Urinary bladder (tissue), 4 donors: ENCODE data around the gene ZC3H14. TPM values are rescaled to one million over a fixed set of nuclear protein-coding genes. Genes with fewer than 3 reads are reported as not detected.

Experiments
- DNase-seq: peaks from one replicate; pipeline ENCODE4 v3.0.0-alpha.2; 2015; ENCODE audit errors: extremely low spot score
- H3K27ac ChIP-seq: one replicate; pipeline ENCODE4 v1.5.1; 2013; ENCODE audit warnings: low read depth, mild to moderate bottlenecking, moderate library complexity
- H3K36me3 ChIP-seq: one replicate; pipeline ENCODE4 v1.6.1; 2013; ENCODE audit warnings: mild to moderate bottlenecking, moderate library complexity; ENCODE audit not compliant: insufficient read depth
- H3K4me1 ChIP-seq: one replicate; pipeline ENCODE4 v1.6.1; 2013; ENCODE audit warnings: mild to moderate bottlenecking, moderate library complexity; ENCODE audit not compliant: insufficient read depth
- H3K4me3 ChIP-seq: one replicate; pipeline ENCODE4 v1.5.1; 2013; ENCODE audit warnings: low read depth, low read length
- WGBS: extraction: QIAGEN DNeasy Blood & Tissue Kit; methylation state at CpG from one replicate; pipeline ENCODE4 v1.1.7; 2013; 5-methylcytosine and 5-hydroxymethylcytosine counted together
- polyA plus RNA-seq: library from polyadenylated mRNA; stranded (reverse); fragments of 200-250 nt; gene quantifications from one replicate; pipeline ENCODE4 v1.2.3, GENCODE V29; 2013
- total RNA-seq: library from RNA; depleted of rRNA; stranded (reverse); fragments of >200 nt; gene quantifications from one replicate; pipeline ENCODE4 v1.2.3, GENCODE V29; 2014
- donor health status: healthy with polysubstance abuse.
- donor health status: healthy.

Gene ZC3H14
- total and polyA plus RNA-seq, 2 donors: 33.8 to 66.4 TPM

- no peaks in the 10 kb centered on the region for H3K4me1 ChIP-seq
- no peak overlapping the region for H3K27ac ChIP-seq
- no peak for DNase-seq
- H3K4me3 ChIP-seq: no peak overlapping the region
- H3K36me3 ChIP-seq: no peaks in the 10 kb centered on the region
- 86% methylated on average over 10 of the region's 10 CpGs for WGBS
These were observed 37.1 kb downstream of the ZC3H14 start for GRCh38 chr14:88599761-88600439.

GRCh38 chr14:88604212-88604611, 41.4 kb downstream of the ZC3H14 start:
- Histone ChIP-seq H3K36me3 (peaks cover 8% of the 10 kb centered on the region), H3K27ac (no peak overlapping the region), H3K4me1 (no peaks in the 10 kb centered on the region), H3K4me3 (no peak overlapping the region)
- no peak for DNase-seq

GRCh38 chr14:88605594-88605993, 42.8 kb downstream of the ZC3H14 start:
- no peak overlapping the region for H3K27ac ChIP-seq
- H3K4me3 ChIP-seq: no peak overlapping the region
- H3K4me1 ChIP-seq: no peaks in the 10 kb centered on the region
- H3K36me3 ChIP-seq: peaks cover 8% of the 10 kb centered on the region
- DNase-seq: no peak
- WGBS: 81% methylated on average over 2 of the region's 2 CpGs

- Histone ChIP-seq H3K36me3 (peaks cover 12% of the 10 kb centered on the region), H3K27ac (no peak overlapping the region)
These were observed 45.0 kb downstream of the ZC3H14 start for GRCh38 chr14:88607829-88608228.

GRCh38 chr14:88611878-88612277, 49.0 kb downstream of the ZC3H14 start:
- Histone ChIP-seq H3K27ac (no peak overlapping the region), H3K4me3 (no peak overlapping the region), H3K36me3 (peaks cover 13% of the 10 kb centered on the region), H3K4me1 (no peaks in the 10 kb centered on the region)
- no peak for DNase-seq
- WGBS: 58% methylated on average over 1 of the region's 1 CpG

More at GRCh38 chr14:88607829-88608228, 45.0 kb downstream of the ZC3H14 start:
- no peak for DNase-seq
- Histone ChIP-seq H3K4me1 (no peaks in the 10 kb centered on the region), H3K4me3 (no peak overlapping the region)

- Histone ChIP-seq H3K27ac (no peak overlapping the region), H3K4me1 (no peaks in the 10 kb centered on the region), H3K4me3 (no peak overlapping the region), H3K36me3 (peaks cover 8% of the 10 kb centered on the region)
- DNase-seq: no peak
- WGBS: 83% methylated on average over 4 of the region's 4 CpGs
These were observed 50.1 kb downstream of the ZC3H14 start for GRCh38 chr14:88612981-88613380.

GRCh38 chr14:88613552-88614010, 50.7 kb downstream of the ZC3H14 start:
- Histone ChIP-seq H3K27ac (no peak overlapping the region), H3K36me3 (peaks cover 7% of the 10 kb centered on the region), H3K4me3 (no peak overlapping the region), H3K4me1 (no peaks in the 10 kb centered on the region)
- 70% methylated on average over 5 of the region's 5 CpGs for WGBS
- DNase-seq: no peak

GRCh38 chr14:88614218-88614907, 51.5 kb downstream of the ZC3H14 start:
- no peak overlapping the region for H3K27ac ChIP-seq
- DNase-seq: no peak
- no peak overlapping the region for H3K4me3 ChIP-seq
- 73% methylated on average over 3 of the region's 3 CpGs for WGBS
- H3K4me1 ChIP-seq: no peaks in the 10 kb centered on the region
- H3K36me3 ChIP-seq: peaks cover 7% of the 10 kb centered on the region

GRCh38 chr14:88616697-88617096, 53.9 kb downstream of the ZC3H14 start:
- no peak for DNase-seq
- Histone ChIP-seq H3K36me3 (peaks cover 4% of the 10 kb centered on the region), H3K4me1 (no peaks in the 10 kb centered on the region), H3K4me3 (no peak overlapping the region), H3K27ac (no peak overlapping the region)
- 92% methylated on average over 1 of the region's 1 CpG for WGBS

GRCh38 chr14:88617479-88617878, 54.6 kb downstream of the ZC3H14 start:
- no peak for DNase-seq
- Histone ChIP-seq H3K36me3 (peaks cover 4% of the 10 kb centered on the region), H3K27ac (no peak overlapping the region), H3K4me1 (no peaks in the 10 kb centered on the region), H3K4me3 (no peak overlapping the region)
- WGBS: 97% methylated on average over 1 of the region's 1 CpG

GRCh38 chr14:88618476-88618875, 55.6 kb downstream of the ZC3H14 start:
- 35% methylated on average over 5 of the region's 5 CpGs for WGBS
- Histone ChIP-seq H3K4me1 (no peaks in the 10 kb centered on the region), H3K36me3 (peaks cover 2% of the 10 kb centered on the region), H3K4me3 (no peak overlapping the region), H3K27ac (no peak overlapping the region)
- no peak for DNase-seq

GRCh38 chr14:88621100-88621499, 58.3 kb downstream of the ZC3H14 start:
- H3K4me1 ChIP-seq: no peaks in the 10 kb centered on the region
- H3K36me3 ChIP-seq: peaks cover 2% of the 10 kb centered on the region
- no peak for DNase-seq
- no peak overlapping the region for H3K27ac ChIP-seq
- no peak overlapping the region for H3K4me3 ChIP-seq
- 58% methylated on average over 2 of the region's 2 CpGs for whole genome bisulfite sequencing

GRCh38 chr14:88625671-88626070, 62.8 kb downstream of the ZC3H14 start:
- 91% methylated on average over 3 of the region's 3 CpGs for WGBS
- no peak overlapping the region for H3K4me3 ChIP-seq
- H3K36me3 ChIP-seq: no peaks in the 10 kb centered on the region
- no peak overlapping the region for H3K27ac ChIP-seq
- no peaks in the 10 kb centered on the region for H3K4me1 ChIP-seq
- DNase-seq: no peak

GRCh38 chr14:88628033-88628432, 65.2 kb downstream of the ZC3H14 start:
- H3K27ac ChIP-seq: no peak overlapping the region
- no peaks in the 10 kb centered on the region for H3K36me3 ChIP-seq
- no peaks in the 10 kb centered on the region for H3K4me1 ChIP-seq
- H3K4me3 ChIP-seq: no peak overlapping the region
- DNase-seq: no peak
